Astrocyte (in vitro differentiated cells and primary cell): ENCODE results near the gene SULF2.

Source experiments
- CTCF ChIP-seq: IDR thresholded peaks from 2 replicates; pipeline ENCODE4 v1.5.1; 2011; ENCODE audit warnings: low read depth, mild to moderate bottlenecking, inconsistent platforms, low read length, moderate library complexity; ENCODE audit not compliant: insufficient read depth
- EZH2 ChIP-seq: IDR thresholded peaks from 2 replicates; pipeline ENCODE4 v1.6.1; 2012; ENCODE audit warnings: mild to moderate bottlenecking, low read length, inconsistent platforms; ENCODE audit not compliant: insufficient read depth

DNA sequence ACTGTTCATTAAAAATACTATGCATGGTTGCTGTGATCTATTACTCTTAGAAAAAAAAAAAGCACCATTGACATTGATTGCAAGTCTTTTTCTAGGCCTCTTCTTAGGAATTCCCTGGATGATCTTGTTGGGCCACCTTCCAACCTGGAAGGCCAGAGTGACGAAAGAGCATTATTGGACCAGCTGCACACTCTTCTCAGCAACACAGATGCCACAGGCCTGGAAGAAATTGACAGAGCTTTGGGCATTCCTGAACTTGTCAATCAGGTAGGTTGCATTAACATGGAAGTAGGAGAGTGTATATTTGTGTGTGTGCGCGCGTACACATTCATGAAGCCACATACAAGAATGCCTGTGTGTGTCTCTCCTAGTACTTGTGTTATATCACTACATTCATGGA, 143.2 kb downstream of the SULF2 start:
- TF ChIP-seq CTCF (no peak), EZH2 (no peak)
